Activated gamma-delta T cell treated with Interleukin-2 at 50 U/mL for 16 hours (primary cell): Measurements from ENCODE around the gene NCAPH2.
A peak's percentile ranks its signal among the peaks of the same experiment; 100 is the strongest.
"Not testable (repeated sequence)": the region's sequence is repeated elsewhere in the genome, so short reads cannot be mapped to it uniquely, and the experiment has no call there.

Source experiments
- DNase-seq: peaks from one replicate; pipeline ENCODE4 v3.0.0-alpha.2; 2020

Gene NCAPH2

GRCh38 chr22:50520184-50520583, 12.2 kb downstream of the NCAPH2 start:
- DNase-seq: not testable (repeated sequence)

DNA sequence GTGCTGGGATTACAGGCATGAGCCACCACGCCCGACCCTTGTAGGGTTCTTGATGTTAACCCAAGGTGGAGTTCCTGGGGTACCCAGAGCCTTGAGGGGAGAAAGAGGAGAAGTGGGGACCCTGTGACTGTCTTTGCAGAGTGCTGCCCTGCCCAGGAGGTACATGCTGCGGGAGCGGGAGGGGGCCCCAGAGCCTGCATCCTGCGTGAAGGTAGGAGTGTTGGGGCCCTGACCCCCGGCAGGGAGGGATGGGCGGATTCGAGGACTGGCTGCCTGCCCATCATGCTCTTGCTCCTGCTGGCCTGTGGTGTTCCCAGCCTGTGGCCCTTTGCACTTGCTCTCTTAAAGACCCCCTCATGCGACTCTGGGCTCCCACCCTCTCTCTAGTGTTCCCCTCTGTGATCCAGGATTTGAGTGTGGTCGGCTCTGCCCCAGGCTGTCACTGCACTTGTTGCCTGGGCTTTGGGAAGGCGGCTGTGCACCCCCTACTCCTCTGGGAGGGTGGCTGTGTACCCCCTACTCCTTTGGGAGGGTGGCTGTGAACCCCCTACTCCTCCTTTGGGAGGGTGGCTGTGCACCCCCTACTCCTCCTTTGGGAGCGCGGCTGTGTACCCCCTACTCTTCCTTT, 12.9 kb downstream of the NCAPH2 start:
- DNase-seq: no peak

GRCh38 chr22:50521710-50522109, 13.7 kb downstream of the NCAPH2 start:
- DNase-seq: no peak

GRCh38 chr22:50522208-50522805, 14.3 kb downstream of the NCAPH2 start:
- no peak for DNase-seq

DNA sequence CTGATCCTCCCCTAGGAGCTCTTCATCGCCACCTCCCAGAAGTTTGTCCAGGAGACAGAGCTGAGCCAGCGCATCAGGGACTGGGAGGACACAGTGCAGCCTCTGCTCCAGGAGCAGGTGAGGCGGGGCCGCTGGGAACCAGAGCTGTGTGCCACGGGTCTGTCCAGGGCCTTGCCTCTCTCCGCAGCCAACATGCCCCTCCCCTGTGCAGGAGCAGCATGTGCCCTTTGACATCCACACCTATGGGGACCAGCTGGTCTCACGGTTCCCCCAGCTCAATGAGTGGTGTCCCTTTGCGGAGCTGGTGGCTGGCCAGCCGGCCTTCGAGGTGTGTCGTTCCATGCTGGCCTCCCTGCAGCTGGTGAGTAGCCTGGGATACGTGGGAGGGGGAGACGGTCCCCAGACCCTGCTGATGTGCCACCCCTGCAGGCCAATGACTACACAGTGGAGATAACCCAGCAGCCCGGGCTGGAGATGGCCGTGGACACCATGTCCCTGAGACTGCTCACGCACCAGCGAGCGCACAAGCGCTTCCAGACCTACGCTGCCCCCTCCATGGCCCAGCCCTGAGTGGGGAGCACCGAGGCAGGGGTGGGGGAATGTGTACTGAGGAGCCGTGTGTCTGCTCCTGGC, 14.9 kb downstream of the NCAPH2 start:
- no peak for DNase-seq

DNA sequence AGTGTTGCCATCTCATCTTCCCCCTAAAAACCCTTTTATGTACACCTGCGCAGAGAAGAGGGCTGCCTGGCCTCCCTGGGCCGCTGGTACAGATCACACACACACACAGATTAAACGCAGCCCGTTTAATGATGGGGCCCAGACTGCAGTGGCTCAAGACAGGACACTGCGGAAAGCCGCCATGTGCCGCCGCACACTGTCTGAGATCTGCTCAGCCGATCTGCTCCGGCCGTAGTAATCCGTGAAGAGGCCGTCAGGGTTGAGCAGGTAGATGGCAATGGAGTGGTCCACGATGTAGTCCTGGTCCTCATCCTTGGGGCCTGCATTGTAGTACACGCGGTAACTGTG, 15.4 kb downstream of the NCAPH2 start:
- no peak for DNase-seq

DNA sequence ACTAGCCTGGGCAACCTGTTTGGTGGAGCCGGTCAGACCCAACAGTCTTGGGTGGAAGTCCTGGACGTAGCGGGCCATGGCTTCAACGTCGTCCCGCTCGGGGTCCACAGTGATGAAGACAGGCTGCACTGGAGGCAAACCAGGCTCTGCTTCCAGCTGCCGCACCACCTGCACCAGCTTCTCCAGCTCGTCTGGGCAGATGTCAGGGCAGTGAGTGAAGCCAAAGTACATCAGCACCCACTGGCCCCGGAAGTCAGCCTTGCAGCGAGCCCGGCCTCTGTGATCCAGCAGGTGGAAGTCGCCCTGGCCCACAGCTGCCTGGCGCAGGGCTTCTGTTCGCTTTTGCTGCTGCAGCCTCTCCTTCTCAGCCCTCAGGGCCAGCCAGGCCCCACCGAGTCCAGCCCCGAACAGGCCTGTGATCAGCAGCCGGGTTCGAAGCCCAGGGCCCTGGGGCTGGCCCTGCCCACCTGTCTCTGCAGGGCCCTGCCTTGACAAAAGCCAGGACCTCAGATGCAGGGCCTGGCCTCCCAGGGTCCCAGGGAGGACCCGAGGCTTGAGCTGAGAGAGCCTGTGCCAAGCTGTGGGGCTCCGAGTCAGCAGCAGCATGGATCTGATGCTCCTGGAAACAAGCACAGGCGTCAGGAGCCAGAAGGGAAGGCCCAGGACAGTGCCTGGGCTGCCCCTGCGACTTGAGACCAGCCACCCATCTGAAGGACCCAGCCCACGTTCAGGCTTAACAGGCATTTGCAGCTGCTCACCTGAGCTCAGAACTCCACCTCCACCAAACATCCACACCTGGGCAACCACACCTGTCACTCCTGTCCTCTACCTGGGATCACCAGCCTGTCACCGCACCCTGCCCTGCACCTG, 16.0 kb downstream of the NCAPH2 start:
- DNase-seq: no peak

GRCh38 chr22:50524676-50525103, 16.7 kb downstream of the NCAPH2 start:
- DNase-seq: no peak

GRCh38 chr22:50525104-50525857, 17.3 kb downstream of the NCAPH2 start, which contains the start of gene SCO2:
TSS of gene SCO2 (minus strand) at chr22:50525598. CDS start at chr22:50524411, 1,187 bp downstream.
- DNase-seq: peak; percentile 96

- no peak for DNase-seq
Observed at GRCh38 chr22:50525858-50526107, 17.8 kb downstream of the NCAPH2 start.

GRCh38 chr22:50526108-50526833, 18.2 kb downstream of the NCAPH2 start:
- peak; percentile 69 for DNase-seq

- no peak for DNase-seq
Observed at GRCh38 chr22:50526834-50527801, 19.1 kb downstream of the NCAPH2 start.

DNA sequence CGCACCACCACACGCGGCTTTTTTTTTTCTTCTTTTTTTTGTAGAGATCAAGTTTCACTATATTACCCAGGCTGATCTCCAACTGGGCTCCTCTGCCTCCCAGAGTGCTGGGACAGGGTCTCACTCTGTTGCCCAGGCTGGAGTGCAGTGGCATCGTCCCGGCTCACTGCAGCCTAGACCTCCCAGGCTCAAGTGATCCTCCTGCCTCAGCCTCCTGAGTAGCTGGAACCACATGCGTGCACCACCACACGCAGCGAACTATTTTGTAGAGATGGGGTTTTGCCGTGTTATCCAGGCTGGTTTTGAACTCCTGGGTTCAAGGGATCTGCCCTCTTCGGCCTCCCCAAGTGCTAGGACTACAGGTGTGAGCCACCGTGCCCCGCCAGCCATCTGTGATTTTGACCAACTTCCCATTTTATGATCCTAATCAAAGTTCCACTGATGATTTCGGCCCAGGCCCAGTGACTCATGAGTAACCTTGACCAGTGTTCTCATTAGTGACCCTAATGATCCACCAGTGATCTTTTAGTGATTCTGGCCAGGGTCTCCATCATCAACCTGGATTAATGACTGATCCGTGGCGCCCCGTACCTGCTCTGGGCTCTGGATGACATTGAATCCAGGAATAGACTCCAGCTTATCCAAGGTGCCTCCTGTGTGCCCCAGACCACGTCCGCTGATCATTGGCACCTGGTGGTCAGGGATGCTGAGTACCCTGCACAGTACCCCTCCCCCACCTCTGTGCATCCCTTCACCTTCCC, 20.1 kb downstream of the NCAPH2 start:
- DNase-seq: no peak

- no peak for DNase-seq
Observed at GRCh38 chr22:50528682-50529415, 20.8 kb downstream of the NCAPH2 start.

DNA sequence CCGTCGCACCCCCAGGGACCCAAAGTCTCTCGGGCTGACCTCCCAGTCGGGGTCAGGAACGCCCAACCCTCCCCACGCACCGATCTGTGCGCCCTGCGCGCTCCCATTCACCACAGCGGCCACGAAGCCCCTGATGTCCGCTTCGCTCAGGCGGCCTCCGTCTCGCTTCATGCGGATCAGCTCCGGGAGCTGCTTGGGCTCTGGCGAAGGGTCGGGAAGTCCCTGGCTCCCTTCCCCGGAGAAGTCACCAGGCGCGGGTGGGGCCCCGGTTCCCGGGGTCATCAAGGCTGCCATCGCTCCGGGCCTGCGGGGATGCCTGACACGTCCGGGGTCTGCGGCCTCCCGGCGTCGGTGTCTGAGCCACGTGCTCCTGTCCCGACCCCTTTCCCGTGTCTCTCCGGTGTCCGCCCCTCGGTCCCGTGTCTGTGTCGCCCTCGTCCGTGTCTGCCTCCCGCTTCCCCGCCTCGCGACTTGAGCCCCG, 21.4 kb downstream of the NCAPH2 start:
- DNase-seq: no peak

GRCh38 chr22:50529897-50530579, 22.0 kb downstream of the NCAPH2 start, which contains the start of gene TYMP:
TSS of gene TYMP (minus strand) at chr22:50530012. CDS start at chr22:50529709, 303 bp downstream.
- peak; percentile 54 for DNase-seq

DNA sequence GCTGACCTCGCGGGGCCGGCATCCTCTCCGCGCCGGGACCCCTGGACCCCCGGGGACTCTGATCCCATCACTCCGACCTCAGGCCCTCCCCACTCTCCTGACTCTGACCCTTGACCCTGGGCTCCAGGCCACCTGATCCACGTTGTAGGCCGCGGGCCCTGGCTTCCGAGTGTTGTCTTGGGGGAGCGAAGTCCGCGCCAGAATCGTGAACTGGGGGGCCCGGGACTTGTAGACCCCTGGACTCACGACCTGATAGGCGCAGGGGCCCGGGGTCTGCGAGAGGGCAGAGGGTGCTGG, 22.5 kb downstream of the NCAPH2 start:
- no peak for DNase-seq

DNA sequence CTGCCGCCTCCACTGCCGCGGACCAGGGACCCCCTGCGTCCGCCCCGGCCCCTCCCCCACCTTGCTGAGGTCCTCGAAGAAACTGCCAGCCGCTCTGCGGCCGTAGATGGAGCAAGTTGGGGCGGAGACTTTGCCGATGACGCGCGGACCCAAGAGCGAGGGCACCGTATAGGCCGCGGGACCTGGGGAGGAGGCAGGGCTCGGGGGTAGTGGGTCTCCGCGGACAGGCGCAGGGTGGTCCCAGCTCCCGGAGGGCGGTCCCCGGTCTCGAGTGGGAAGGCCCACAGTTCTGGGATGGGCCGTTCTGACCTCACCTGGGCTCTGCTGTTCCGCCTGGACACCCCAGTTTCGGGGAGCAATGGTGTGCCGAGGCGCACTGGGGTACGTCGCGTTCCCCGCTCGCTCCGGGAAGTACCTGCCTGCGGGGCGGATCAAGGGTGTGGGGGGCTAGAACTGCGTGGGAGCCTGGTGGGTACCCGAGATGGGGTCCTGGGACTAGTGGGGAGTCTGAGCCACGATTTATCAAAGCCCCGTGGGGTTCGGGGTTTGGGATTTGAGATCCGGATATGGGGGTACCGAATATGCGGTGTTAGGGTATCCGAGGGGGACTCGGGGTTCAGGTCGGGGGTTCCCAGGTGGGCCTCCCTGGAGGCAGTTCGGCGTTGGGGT, 23.0 kb downstream of the NCAPH2 start:
- DNase-seq: peak; percentile 65
